Keratinocyte (primary cell): ENCODE measurements around the gene PYGM. TPM values are rescaled to one million over a fixed set of nuclear protein-coding genes. Genes with fewer than 3 reads are reported as not detected.
A peak's percentile ranks its signal among the peaks of the same experiment; 100 is the strongest.

Source experiments
- DNase-seq: peaks from one replicate; pipeline ENCODE4 v3.0.0-alpha.2; 2011; ENCODE audit warnings: low read depth, missing footprints, low spot score
- FAIRE-seq: peaks from 2 replicates; lab custom pipeline; 2011; peaks lifted over from hg19 to GRCh38; lab: Jason Lieb, UNC
- H2AFZ ChIP-seq: 2 replicates; pipeline ENCODE4 v1.6.0; 2012; ENCODE audit warnings: low read length, control low read depth, inconsistent platforms; ENCODE audit not compliant: control insufficient read depth
- H3K27ac ChIP-seq: 2 replicates; pipeline ENCODE4 v1.5.1; 2011; ENCODE audit warnings: low read length; ENCODE audit not compliant: control insufficient read depth, insufficient read depth
- H3K27me3 ChIP-seq: 3 replicates; pipeline ENCODE4 v1.6.0; 2011; ENCODE audit warnings: low read length; ENCODE audit not compliant: control insufficient read depth, insufficient read depth; ENCODE audit errors: extremely low read depth
- H3K36me3 ChIP-seq, 2 experiments: 2 replicates in 1 of 2; 3 replicates in 1 of 2; pipeline ENCODE4 v1.5.1; 2011; ENCODE audit warnings: low read length in 2 of 2, mild to moderate bottlenecking in 1 of 2; ENCODE audit not compliant: control insufficient read depth in 2 of 2, insufficient read depth in 2 of 2; ENCODE audit errors: extremely low read depth in 1 of 2
- H3K4me1 ChIP-seq: 3 replicates; pipeline ENCODE4 v1.5.1; 2011; ENCODE audit warnings: low read length; ENCODE audit not compliant: control insufficient read depth, insufficient read depth; ENCODE audit errors: extremely low read depth
- H3K4me2 ChIP-seq: 3 replicates; pipeline ENCODE4 v1.6.0; 2011; ENCODE audit warnings: low read depth, low read length; ENCODE audit not compliant: control insufficient read depth, insufficient read depth; ENCODE audit errors: extremely low read depth
- H3K4me3 ChIP-seq, 3 experiments: fragments of 200-600 bp in 1 of 3; sonication (generic) in 1 of 3; 2 replicates in 2 of 3; 3 replicates in 1 of 3; pipeline ENCODE4 v1.5.1; 2011 to 2016; ENCODE audit warnings: low read length in 3 of 3, mild to moderate bottlenecking in 3 of 3, control low read depth in 2 of 3, inconsistent platforms in 1 of 3, low read depth in 1 of 3, mixed read lengths in 1 of 3, mixed run types in 1 of 3, moderate library complexity in 1 of 3; ENCODE audit not compliant: control insufficient read depth in 2 of 3, insufficient read depth in 2 of 3; ENCODE audit errors: extremely low read depth in 1 of 3
- H3K79me2 ChIP-seq: 2 replicates; pipeline ENCODE4 v1.6.0; 2012; ENCODE audit warnings: low read length; ENCODE audit not compliant: control insufficient read depth, insufficient read depth
- H3K9ac ChIP-seq: 3 replicates; pipeline ENCODE4 v1.6.0; 2011; ENCODE audit warnings: low read length; ENCODE audit not compliant: control insufficient read depth, insufficient read depth; ENCODE audit errors: extremely low read depth
- H3K9me1 ChIP-seq: 3 replicates; pipeline ENCODE4 v1.6.0; 2011; ENCODE audit warnings: low read length; ENCODE audit not compliant: control insufficient read depth, insufficient read depth; ENCODE audit errors: extremely low read depth
- H3K9me3 ChIP-seq: 2 replicates; pipeline ENCODE4 v1.5.1; 2012; ENCODE audit warnings: low read depth, low read length; ENCODE audit not compliant: control insufficient read depth
- H4K20me1 ChIP-seq: 3 replicates; pipeline ENCODE4 v1.6.0; 2011; ENCODE audit warnings: low read length; ENCODE audit not compliant: control insufficient read depth, insufficient read depth; ENCODE audit errors: extremely low read depth
- CTCF ChIP-seq, 3 experiments: IDR thresholded peaks in 1 of 3; conservative IDR thresholded peaks in 1 of 3; optimal IDR thresholded peaks in 1 of 3; 2 replicates in 2 of 3; 3 replicates in 1 of 3; pipeline versions ENCODE3 to v1.5.1; 2011; ENCODE audit warnings: low read length in 3 of 3, mild to moderate bottlenecking in 3 of 3, moderate library complexity in 2 of 3, control low read depth in 1 of 3, inconsistent platforms in 1 of 3; ENCODE audit not compliant: insufficient read depth in 2 of 3; ENCODE audit errors: extremely low read depth in 1 of 3
- EZH2 ChIP-seq: IDR thresholded peaks from one replicate; pipeline ENCODE4 v1.6.1; 2012; ENCODE audit warnings: inconsistent platforms, mild to moderate bottlenecking, low read length, moderate library complexity
- dilution Hi-C: fragments of 300-500 bp; cut with MboI; formaldehyde crosslinking; loops from one replicate; pipeline ENCODE4 v1.7.0; 2020; ENCODE audit warnings: low sequenced_read_pairs; ENCODE audit not compliant: extremely low pct_ligation_motif_present
- polyA plus RNA-seq, 5 experiments: library from polyadenylated mRNA; depleted of rRNA in 3 of 5; stranded (reverse) in 3 of 5; stranded (forward) in 1 of 5; unstranded in 1 of 5; fragments of >200 nt; gene quantifications; 1 replicate in 1 of 5; 2 replicates in 3 of 5; 3 replicates in 1 of 5; pipeline versions ENCODE4 v1.2.1 to v1.2.3, GENCODE V29; 2011 to 2012; ENCODE audit warnings: missing spikeins in 2 of 5, low read depth in 1 of 5, low replicate concordance in 1 of 5

PYGM gene
- polyA plus RNA-seq, 1 donor (not counting 4 experiments of a cell fraction or from before 2014, with no cell fraction given), result 0.05 TPM

DNA sequence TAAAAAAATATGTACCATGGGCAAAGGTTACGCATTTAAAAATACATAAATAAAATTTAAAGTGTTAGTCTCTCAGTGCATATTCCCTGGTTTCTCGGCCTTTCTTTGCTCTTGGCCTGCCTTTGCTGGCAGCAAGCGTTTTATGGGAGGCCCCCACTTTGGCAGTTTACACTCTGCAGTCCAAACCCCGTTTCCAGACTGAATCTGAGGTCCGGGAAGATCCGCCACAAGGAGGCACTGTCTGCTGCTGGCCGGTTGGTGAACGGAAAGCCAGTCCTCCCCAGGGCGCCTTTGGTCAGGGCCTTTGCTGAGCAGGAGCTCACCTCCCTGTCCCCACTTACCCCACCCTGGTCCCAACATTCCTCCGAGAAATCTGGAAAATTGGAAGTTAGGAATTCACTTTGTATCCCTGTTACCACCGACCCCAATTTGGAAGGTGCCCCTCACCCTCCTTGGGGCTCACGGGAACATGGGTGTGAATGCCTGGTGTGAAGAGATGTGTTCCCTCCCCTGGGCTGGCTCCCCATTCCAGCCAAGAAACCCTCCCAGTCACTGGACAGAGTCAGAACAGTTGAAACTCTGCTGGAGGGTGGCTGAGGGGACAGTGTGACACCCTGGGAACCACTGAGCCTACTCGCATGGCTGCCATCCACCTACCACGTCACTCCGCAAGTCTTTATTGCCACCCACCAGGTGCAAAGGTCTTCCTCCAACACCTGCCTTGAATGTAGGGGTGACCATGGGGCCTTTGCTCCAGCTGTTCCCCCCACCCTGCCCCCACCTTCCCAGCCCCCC is 27.9 kb upstream of the PYGM start:
- Histone ChIP-seq H3K9me3 (no peaks in the 10 kb centered on the region), H3K27ac (no peak overlapping the region), H3K36me3 (peaks cover 0 to 6% of the 10 kb centered on the region in 2 experiments), H2AFZ (no peak overlapping the region), H3K9me1 (no peaks in the 10 kb centered on the region), H3K79me2 (no peaks in the 10 kb centered on the region), H4K20me1 (no peaks in the 10 kb centered on the region), H3K4me1 (no peaks in the 10 kb centered on the region), H3K4me2 (no peak overlapping the region), H3K4me3 (no peak overlapping the region), H3K27me3 (no peaks in the 10 kb centered on the region), H3K9ac (no peak overlapping the region)
- dilution Hi-C loops, result no loop called here
- DNase-seq, result no peak
- TF ChIP-seq CTCF (optimal IDR thresholded peaks at IDR 0.05 in 1 of 3, IDR thresholded peaks at IDR 0.05 in 1 of 3, conservative IDR thresholded peaks at IDR 0.05 in 1 of 3; ENCODE audit: extremely low read depth in 1 of 3, insufficient read depth in 2 of 3, low read length in 3 of 3) (peak; percentile 86 to 92 (median 89)), EZH2 (no peak)
- no peak for FAIRE-seq

GRCh38 chr11:64786308-64786707 is 26.5 kb upstream of the PYGM start:
- no peaks in the 10 kb centered on the region for H3K79me2 ChIP-seq
- no peaks in the 10 kb centered on the region for H3K27me3 ChIP-seq
- no peaks in the 10 kb centered on the region for H3K9me1 ChIP-seq
- no peaks in the 10 kb centered on the region for H3K9me3 ChIP-seq
- peaks cover 0 to 6% of the 10 kb centered on the region in 2 experiments for H3K36me3 ChIP-seq
- H3K9ac ChIP-seq, result no peak overlapping the region
- no peak overlapping the region for H2AFZ ChIP-seq
- H3K27ac ChIP-seq, result no peak overlapping the region
- H3K4me3 ChIP-seq, result no peak overlapping the region
- H3K4me2 ChIP-seq, result no peak overlapping the region
- no peak for FAIRE-seq
- no peak for DNase-seq
- no peaks in the 10 kb centered on the region for H4K20me1 ChIP-seq
- no peak for TF ChIP-seq EZH2
- dilution Hi-C loops, result no loop called here
- H3K4me1 ChIP-seq, result no peaks in the 10 kb centered on the region
